GM18867 (cell line): ENCODE data around the gene CRYZL1.
"Not testable (repeated sequence)": the region's sequence is repeated elsewhere in the genome, so short reads cannot be mapped to it uniquely, and the experiment has no call there.

Source experiments
- ATAC-seq: cut with Tn5 transposase; IDR thresholded peaks from one replicate; pipeline ENCODE4 v1.9.1; 2021; ENCODE audit warnings: mild to moderate bottlenecking, moderate library complexity; ENCODE audit not compliant: unreplicated experiment

CRYZL1 gene

DNA sequence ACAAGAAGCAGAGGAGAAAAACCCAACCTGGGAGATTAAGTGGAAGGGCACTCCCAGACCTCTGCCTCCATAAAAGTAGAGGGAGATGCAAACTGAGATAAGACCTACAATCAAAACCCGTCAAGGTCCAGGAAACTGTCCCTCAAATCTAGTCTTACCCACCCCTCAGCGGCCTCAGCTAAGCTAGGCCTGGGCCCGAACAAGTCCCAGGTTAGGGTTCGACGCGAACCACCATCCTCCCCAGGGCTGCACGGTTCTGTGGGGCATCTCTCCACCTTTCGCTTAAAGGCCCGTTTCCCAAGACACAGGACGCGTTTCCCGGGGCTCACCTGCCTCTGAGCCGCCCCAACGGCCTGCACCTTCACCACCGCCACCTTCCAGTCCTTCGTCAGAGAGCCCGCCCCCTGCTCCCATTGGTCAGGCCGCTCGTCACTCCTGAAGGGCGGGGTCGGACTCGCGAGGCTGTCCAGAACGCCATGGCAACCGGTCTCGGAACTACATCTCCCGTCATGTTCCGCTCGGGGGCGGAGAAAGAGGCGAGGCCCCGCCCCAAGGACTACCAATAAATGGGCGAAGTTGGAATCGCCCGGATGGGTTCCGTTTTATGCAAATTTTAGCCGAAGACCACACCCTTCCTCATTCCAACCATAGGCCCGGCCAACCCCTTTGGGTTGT lies at the start of gene CRYZL1:
TSS of gene CRYZL1 (minus strand) at position 390 of the 675 bp plus-strand sequence. CDS start 10,190 bp downstream, outside the sequence.
- ATAC-seq, result peak; percentile 82

GRCh38 chr21:33690874-33691273 lies 49.3 kb upstream of the CRYZL1 start:
- ATAC-seq, result no peak

DNA sequence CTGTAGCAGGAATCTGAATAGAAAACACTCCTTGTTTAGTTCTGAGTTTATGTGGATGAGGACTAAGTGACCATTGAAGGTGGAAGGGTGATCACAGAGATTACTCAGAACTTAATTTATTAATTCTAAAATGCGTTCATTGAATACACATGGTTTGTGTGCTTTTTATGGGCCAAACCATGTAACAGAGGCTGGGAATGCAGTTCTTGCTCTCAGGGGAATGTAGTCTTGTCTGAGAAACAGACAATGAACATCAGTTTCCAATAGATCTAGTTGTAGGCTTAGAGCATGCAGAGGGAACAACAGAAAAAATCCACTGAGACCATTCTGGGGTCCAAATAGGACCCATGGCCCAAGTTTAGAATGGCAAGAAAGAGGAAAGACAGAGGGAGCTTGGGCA lies 46.8 kb upstream of the CRYZL1 start:
- no peak for ATAC-seq

GRCh38 chr21:33687634-33688033 lies 46.1 kb upstream of the CRYZL1 start:
- ATAC-seq, result no peak

GRCh38 chr21:33686386-33686785 lies 44.8 kb upstream of the CRYZL1 start:
- no peak for ATAC-seq

- ATAC-seq, result no peak
These were observed 44.2 kb upstream of the CRYZL1 start for GRCh38 chr21:33685613-33686197.

GRCh38 chr21:33684923-33685560 lies 43.5 kb upstream of the CRYZL1 start:
- ATAC-seq, result no peak

DNA sequence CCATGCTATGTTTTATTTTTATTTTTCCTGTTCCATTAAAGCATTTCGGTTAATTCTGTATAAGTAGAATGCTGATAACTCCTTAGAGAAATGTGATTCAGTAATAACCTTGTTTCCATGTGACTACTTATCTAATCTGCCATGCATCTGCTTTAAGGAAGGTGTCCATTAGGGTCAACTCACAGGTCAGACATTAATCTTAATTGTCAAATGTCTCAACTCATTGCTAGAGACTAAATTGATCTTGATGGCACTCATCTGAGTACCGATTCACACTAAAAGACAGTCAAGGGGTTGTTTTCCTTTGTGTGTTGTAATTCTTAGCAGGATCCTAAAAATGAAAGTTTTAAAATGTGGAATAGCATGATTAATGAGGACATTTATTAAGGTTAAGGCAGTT lies 42.5 kb upstream of the CRYZL1 start:
- no peak for ATAC-seq

- ATAC-seq, result no peak
These were observed 41.6 kb upstream of the CRYZL1 start for GRCh38 chr21:33682992-33683627.

- no peak for ATAC-seq
These were observed 39.3 kb upstream of the CRYZL1 start for GRCh38 chr21:33680870-33681269.

DNA sequence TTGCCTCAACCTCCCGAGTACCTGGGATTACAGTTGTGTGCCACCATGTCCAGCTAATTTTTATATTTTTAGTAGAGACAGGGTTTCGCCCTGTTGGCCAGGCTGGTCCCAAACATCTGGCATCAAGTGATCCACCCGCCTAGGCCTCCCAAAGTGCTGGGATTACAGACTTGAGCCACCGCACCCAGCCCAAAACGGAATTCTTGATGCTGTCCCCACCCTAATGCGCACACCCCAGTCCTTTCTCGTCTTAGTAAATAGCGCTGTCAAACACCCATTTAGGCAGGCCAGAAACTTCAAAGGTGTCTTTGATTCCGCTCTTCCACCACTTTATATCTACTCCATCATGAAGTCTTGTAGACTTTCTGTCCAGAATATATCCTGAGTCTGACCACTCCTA lies 35.9 kb upstream of the CRYZL1 start:
- no peak for ATAC-seq

GRCh38 chr21:33676666-33677065 lies 35.1 kb upstream of the CRYZL1 start:
- not testable (repeated sequence) for ATAC-seq

DNA sequence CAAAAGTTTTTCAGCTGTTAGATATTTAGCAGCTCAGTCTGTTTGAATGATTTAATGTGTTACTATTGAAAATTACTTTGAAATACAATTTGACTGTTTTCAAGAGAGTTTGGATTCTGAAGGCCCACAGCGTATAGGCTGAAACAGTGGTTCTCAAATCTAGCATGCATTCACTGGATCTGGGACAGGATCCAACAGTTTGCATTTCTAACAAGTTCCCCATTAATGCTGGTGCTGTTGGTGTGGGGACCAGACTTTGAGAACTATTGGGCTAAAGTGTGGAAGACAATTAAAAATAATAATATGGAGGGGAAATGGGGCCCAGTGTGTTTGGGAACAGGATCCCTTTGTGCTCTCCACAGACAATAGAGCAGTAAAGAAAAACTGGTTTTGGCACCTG lies 32.7 kb upstream of the CRYZL1 start:
- ATAC-seq, result no peak

DNA sequence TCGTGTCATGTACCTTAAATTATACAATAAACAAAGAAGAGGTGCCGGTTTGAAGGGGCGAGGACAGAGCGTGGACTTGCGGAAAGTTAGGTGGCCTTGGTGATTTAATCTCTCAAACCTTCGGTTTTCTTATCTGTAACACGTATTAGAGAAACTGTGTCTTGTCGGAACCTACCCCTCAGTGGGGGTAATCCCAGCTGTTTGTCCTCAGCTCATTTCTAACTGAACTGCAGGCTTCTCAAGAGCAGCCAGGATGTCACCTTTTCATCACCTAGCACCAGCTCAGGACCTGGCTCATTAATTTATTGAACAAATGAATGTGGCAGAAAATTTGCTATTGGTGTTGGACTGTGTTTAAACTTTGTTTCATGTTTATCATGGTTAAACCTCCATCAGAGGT lies 31.9 kb upstream of the CRYZL1 start:
- ATAC-seq, result no peak

DNA sequence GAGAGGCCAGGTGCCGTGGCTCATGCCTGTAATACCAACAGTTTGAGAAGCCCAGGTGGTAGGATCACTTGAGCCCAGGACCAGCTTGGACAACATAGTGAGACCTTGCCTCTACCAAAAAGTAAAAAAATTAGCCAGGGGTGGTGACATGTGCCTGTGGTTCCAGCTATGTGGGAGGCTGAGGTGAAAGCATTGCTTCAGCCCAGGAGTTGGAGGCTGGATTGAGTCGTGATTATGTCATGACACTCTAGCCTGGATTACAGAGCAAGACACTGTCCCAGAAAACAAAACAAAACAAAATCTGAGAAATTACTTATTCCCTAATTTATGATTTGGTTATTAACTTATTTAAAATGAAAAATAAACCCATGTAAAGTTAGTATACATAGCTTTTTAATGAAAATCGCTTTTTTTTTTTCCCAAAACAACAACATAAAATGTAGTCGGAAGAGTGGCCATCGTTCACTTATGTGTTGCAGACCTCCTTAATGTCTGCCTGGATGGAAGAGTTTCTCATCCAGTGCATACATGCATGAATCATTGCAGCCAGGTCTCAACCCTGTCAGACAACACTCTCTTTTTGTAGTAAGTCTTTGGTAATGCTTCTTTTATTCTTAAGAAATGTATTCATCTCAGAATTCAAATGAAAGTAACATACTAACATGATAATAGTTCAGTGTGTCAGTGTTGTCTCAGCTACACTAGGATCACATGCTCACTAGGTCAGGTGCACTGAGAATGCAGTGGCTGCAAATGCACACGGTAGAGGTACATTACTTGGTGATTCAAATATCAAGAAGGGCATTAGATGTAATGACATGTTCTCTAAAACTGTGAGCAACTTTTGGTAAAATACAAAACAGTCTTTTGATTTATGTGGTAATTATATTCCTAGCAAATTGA lies 28.8 kb upstream of the CRYZL1 start:
- no peak for ATAC-seq

DNA sequence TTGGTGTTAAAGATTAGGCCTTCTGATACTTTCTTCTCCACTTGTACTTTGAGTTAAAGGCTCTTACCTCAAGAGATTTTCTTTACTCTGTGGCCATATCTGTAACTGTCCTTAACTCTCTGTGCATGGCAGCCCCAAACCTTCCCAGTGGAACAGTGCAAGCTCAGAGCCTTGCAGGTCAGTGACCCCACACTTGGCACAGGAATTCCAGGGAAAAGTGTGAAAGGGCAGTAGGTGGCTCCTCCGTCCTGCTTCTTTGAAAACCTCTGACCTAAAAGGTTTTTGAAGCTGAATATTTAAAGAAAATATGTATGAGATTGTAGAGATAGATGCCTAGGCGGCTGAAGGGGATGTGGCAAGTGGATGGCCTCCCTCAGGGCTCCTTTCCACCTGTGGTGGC lies 27.1 kb upstream of the CRYZL1 start:
- no peak for ATAC-seq

GRCh38 chr21:33668180-33668579 lies 26.6 kb upstream of the CRYZL1 start:
- no peak for ATAC-seq

GRCh38 chr21:33667636-33668035 lies 26.1 kb upstream of the CRYZL1 start:
- ATAC-seq, result no peak

DNA sequence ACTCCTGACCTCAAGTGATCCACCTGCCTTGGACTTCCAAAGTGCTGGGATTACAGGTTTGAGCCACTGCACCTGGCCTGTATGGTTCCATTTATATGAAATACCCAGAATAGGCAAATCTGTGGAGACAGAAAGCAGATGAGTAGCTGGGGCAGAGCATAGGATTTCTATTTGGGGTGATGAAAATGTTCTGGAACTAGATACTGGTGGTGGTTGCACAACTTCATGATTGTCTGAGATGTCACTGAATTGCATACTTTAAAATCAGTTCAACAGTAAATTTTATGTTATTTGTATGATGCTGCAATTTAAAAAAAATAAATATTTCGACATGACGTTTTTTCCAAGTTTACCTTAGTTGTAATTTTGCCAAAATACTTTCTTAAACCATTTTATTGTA lies 24.6 kb upstream of the CRYZL1 start:
- no peak for ATAC-seq

DNA sequence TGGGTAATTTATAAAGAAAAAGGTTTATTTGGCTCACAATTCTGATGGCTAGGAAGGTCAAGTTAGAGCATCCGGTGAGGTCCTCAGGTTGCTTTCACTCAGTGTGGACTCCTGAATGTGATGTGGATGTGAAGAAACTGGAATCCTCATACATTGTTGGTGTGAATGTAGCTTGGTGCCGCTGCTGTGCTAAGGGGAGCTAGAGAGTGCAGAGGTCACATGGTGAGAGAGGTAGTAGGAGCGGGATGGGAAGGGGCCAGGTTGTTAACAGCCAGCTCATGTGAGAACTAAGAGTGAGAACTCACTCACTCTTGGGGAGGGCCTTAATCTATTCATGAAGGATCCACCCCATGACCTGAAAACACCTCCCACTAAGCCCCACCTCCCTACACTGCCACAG lies 22.6 kb upstream of the CRYZL1 start:
- ATAC-seq, result no peak

DNA sequence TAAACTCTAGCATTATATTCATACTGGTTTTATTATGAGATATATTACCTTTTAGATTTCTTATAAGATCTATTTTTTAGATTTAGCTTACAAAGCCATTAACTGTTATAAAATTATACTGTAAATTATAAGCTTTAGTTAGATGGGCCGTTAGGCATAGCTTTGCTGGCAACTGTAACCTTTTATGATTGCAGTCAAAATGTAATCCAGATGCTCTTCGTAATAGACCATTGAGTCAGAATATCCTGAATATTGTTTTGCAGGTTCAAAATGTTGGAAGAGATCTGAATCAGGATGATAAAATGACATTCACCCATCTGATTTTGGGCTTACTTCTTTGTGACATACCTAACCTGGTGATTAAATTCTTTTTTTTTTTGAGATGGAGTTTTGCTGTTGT lies 21.7 kb upstream of the CRYZL1 start:
- ATAC-seq, result no peak
